Measurements from ENCODE around the gene MAGOH.
"Not testable (repeated sequence)": the region's sequence is repeated elsewhere in the genome, so short reads cannot be mapped to it uniquely, and the experiment has no call there.

- peak in 2 of 5 experiments; percentile 5 to 18 for TF ChIP-seq CTCF (IDR thresholded peaks at IDR 0.05)
- TF ChIP-seq POLR2A (IDR thresholded peaks at IDR 0.05): not testable (repeated sequence)
These were observed 52.4 kb downstream of the MAGOH start for GRCh38 chr1:53185955-53186297.
